Type B pancreatic cell (in vitro differentiated cells): Measurements from ENCODE around the gene SDR42E2. TPM values are rescaled to one million over a fixed set of nuclear protein-coding genes. Genes with fewer than 3 reads are reported as not detected.
A peak's percentile ranks its signal among the peaks of the same experiment; 100 is the strongest.

Experiments
- DNase-seq: peaks from one replicate; pipeline ENCODE4 v3.0.0; 2021; ENCODE audit warnings: mixed read lengths; ENCODE audit not compliant: unreplicated experiment; ENCODE audit errors: extremely low spot score
- H3K27ac Mint-ChIP-seq: 2 replicates; pipeline ENCODE4 v1.8.0; 2021; ENCODE audit warnings: mild to moderate bottlenecking, mixed read lengths
- H3K27me3 Mint-ChIP-seq: 2 replicates; pipeline ENCODE4 v1.8.0; 2021; ENCODE audit warnings: mixed read lengths
- H3K36me3 Mint-ChIP-seq: 2 replicates; pipeline ENCODE4 v1.8.0; 2021; ENCODE audit warnings: mixed read lengths
- H3K4me1 Mint-ChIP-seq: one replicate; pipeline ENCODE4 v1.8.0; 2021; ENCODE audit warnings: mixed read lengths; ENCODE audit not compliant: unreplicated experiment
- H3K4me3 Mint-ChIP-seq: 2 replicates; pipeline ENCODE4 v1.8.0; 2021; ENCODE audit warnings: mild to moderate bottlenecking, mixed read lengths
- H3K9me3 Mint-ChIP-seq: 2 replicates; pipeline ENCODE4 v1.8.0; 2021; ENCODE audit warnings: mixed read lengths
- CTCF ChIP-seq: fragments of 200-600 bp; sonication (generic); conservative IDR thresholded peaks from 2 replicates; pipeline ENCODE4 v1.5.0; 2021; ENCODE audit warnings: antibody characterized with exemption, mild to moderate bottlenecking
- total RNA-seq: library from RNA; stranded (reverse); gene quantifications from 2 replicates; pipeline ENCODE4 v1.2.1, GENCODE V29; 2021; ENCODE audit warnings: low replicate concordance

Gene SDR42E2
- total RNA-seq, 1 donor from 2014 or later = 0.19 TPM

- peaks cover 12% of the 10 kb centered on the region for H3K27me3 Mint-ChIP-seq
- H3K27ac Mint-ChIP-seq = no peak overlapping the region
- no peaks in the 10 kb centered on the region for H3K9me3 Mint-ChIP-seq
- DNase-seq = no peak
- H3K4me3 Mint-ChIP-seq = no peak overlapping the region
- TF ChIP-seq CTCF = no peak
- H3K36me3 Mint-ChIP-seq = no peaks in the 10 kb centered on the region
- H3K4me1 Mint-ChIP-seq = peaks cover 12% of the 10 kb centered on the region
These were observed 22.3 kb downstream of the SDR42E2 start for GRCh38 chr16:22184615-22184968.

- Mint-ChIP-seq H3K4me1 (peaks cover 15% of the 10 kb centered on the region), H3K36me3 (no peaks in the 10 kb centered on the region), H3K27ac (peak overlapping the region; percentile 36), H3K9me3 (no peaks in the 10 kb centered on the region), H3K4me3 (no peak overlapping the region), H3K27me3 (no peaks in the 10 kb centered on the region)
- DNase-seq = no peak
- TF ChIP-seq CTCF = peak; percentile 42
These were observed 24.2 kb downstream of the SDR42E2 start for GRCh38 chr16:22186517-22186916.

GRCh38 chr16:22188267-22188594, 25.9 kb downstream of the SDR42E2 start:
- no peak overlapping the region for H3K4me3 Mint-ChIP-seq

GRCh38 chr16:22188595-22189442, 26.5 kb downstream of the SDR42E2 start:
- Mint-ChIP-seq H3K36me3 (no peaks in the 10 kb centered on the region), H3K9me3 (no peaks in the 10 kb centered on the region), H3K4me1 (peaks cover 26% of the 10 kb centered on the region), H3K27ac (peak overlapping the region; percentile 99), H3K4me3 (peak overlapping the region; percentile 98), H3K27me3 (no peaks in the 10 kb centered on the region)
- no peak for DNase-seq
- TF ChIP-seq CTCF = peak; percentile 91

More at GRCh38 chr16:22188267-22188594, 25.9 kb downstream of the SDR42E2 start:
- no peak for TF ChIP-seq CTCF
- H3K9me3 Mint-ChIP-seq = no peaks in the 10 kb centered on the region
- no peaks in the 10 kb centered on the region for H3K36me3 Mint-ChIP-seq
- H3K27me3 Mint-ChIP-seq = no peaks in the 10 kb centered on the region
- H3K4me1 Mint-ChIP-seq = peaks cover 26% of the 10 kb centered on the region
- peak overlapping the region; percentile 99 for H3K27ac Mint-ChIP-seq
- no peak for DNase-seq

GRCh38 chr16:22189473-22190080, 27.3 kb downstream of the SDR42E2 start:
- Mint-ChIP-seq H3K27ac (peak overlapping the region; percentile 99), H3K4me1 (peaks cover 26% of the 10 kb centered on the region), H3K27me3 (no peaks in the 10 kb centered on the region), H3K9me3 (no peaks in the 10 kb centered on the region), H3K4me3 (peak overlapping the region; percentile 98), H3K36me3 (no peaks in the 10 kb centered on the region)
- DNase-seq = no peak
- no peak for TF ChIP-seq CTCF
